Lower leg skin (tissue), 4 donors: ENCODE results near the gene CEACAM18. TPM values are rescaled to one million over a fixed set of nuclear protein-coding genes. Genes with fewer than 3 reads are reported as not detected.

ENCODE experiments used
- DNase-seq, 2 donors: peaks; one replicate each; pipeline ENCODE4 v3.0.0-alpha.2; 2019; ENCODE audit warnings: low spot score in 2 of 2
- H3K4me3 ChIP-seq: fragments of 200-600 bp; sonication (generic); 2 replicates; pipeline ENCODE4 v1.5.1; 2017; ENCODE audit warnings: mild to moderate bottlenecking, low read depth; ENCODE audit not compliant: poor library complexity, severe bottlenecking
- CTCF ChIP-seq, 3 donors: fragments of 450-650 bp; IDR thresholded peaks; one replicate each; pipeline ENCODE4 v1.5.1; 2016; ENCODE audit warnings: antibody characterized with exemption in 3 of 3, mild to moderate bottlenecking in 3 of 3, moderate library complexity in 2 of 3
- POLR2A ChIP-seq, 2 donors: fragments of 450-650 bp; IDR thresholded peaks; one replicate each; pipeline ENCODE4 v1.6.1; 2016 to 2017; ENCODE audit warnings: antibody characterized with exemption in 2 of 2, mild to moderate bottlenecking in 1 of 2, moderate library complexity in 1 of 2
- WGBS, 2 donors: methylation state at CpG; one replicate each; pipeline ENCODE4 v1.1.5; 2018; 5-methylcytosine and 5-hydroxymethylcytosine counted together
- intact Hi-C: fragments of 100-400 bp; cut with DNase I; formaldehyde crosslinking; loops from one replicate; pipeline ENCODE4 v1.15.0; 2023; ENCODE audit warnings: low total_unique reads
- total RNA-seq, 4 donors: library from RNA; depleted of rRNA; stranded (reverse); fragments of >200 nt; gene quantifications; one replicate each; pipeline ENCODE4 v1.1.0, GENCODE V29; 2016

CEACAM18 gene
- total RNA-seq: not detected

GRCh38 chr19:51478381-51479234 lies at the start of gene CEACAM18:
Gene CEACAM18 (plus strand): TSS chr19:51478539.
- no peak within 1 kb of the TSS for H3K4me3 ChIP-seq
- intact Hi-C loops: no loop called here
- 57 to 69% methylated on average over 17 of the region's 17 CpGs for WGBS, 2 donors
- TF ChIP-seq CTCF (IDR thresholded peaks at IDR 0.05): no peak
- no peak for TF ChIP-seq POLR2A (IDR thresholded peaks at IDR 0.05)
- peak in 1 of 2 donors; percentile 62 for DNase-seq

- TF ChIP-seq POLR2A (IDR thresholded peaks at IDR 0.05): no peak
- 47 to 52% methylated on average over 3 of the region's 3 CpGs for WGBS, 2 donors
- intact Hi-C loops: no loop called here
- H3K4me3 ChIP-seq: no peak overlapping the region
- no peak for DNase-seq
Observed at GRCh38 chr19:51430221-51430620, 48.1 kb upstream of the CEACAM18 start.

GRCh38 chr19:51431124-51431523 lies 47.2 kb upstream of the CEACAM18 start:
- H3K4me3 ChIP-seq: no peak overlapping the region
- intact Hi-C loops: no loop called here
- 56 to 69% methylated on average over 3 of the region's 3 CpGs for WGBS, 2 donors
- no peak for TF ChIP-seq POLR2A (IDR thresholded peaks at IDR 0.05)
- TF ChIP-seq CTCF (IDR thresholded peaks at IDR 0.05): no peak
- DNase-seq: no peak

- TF ChIP-seq CTCF (IDR thresholded peaks at IDR 0.05) (no peak), POLR2A (IDR thresholded peaks at IDR 0.05) (no peak)
- WGBS, 2 donors: 34 to 65% methylated on average over 4 of the region's 4 CpGs
- no peak for DNase-seq
- no peak overlapping the region for H3K4me3 ChIP-seq
- intact Hi-C loops: no loop called here
Observed at GRCh38 chr19:51433043-51433442, 45.3 kb upstream of the CEACAM18 start.

GRCh38 chr19:51434456-51434855 lies 43.9 kb upstream of the CEACAM18 start:
- intact Hi-C loops: no loop called here
- TF ChIP-seq CTCF (IDR thresholded peaks at IDR 0.05): no peak
- TF ChIP-seq POLR2A (IDR thresholded peaks at IDR 0.05): no peak
- H3K4me3 ChIP-seq: no peak overlapping the region
- no peak for DNase-seq
- WGBS, 2 donors: 68% methylated on average over 1 of the region's 1 CpG

- DNase-seq: peak in 1 of 2 donors; percentile 58
- TF ChIP-seq CTCF (IDR thresholded peaks at IDR 0.05): no peak
- TF ChIP-seq POLR2A (IDR thresholded peaks at IDR 0.05): no peak
- intact Hi-C loops: no loop called here
- no peak overlapping the region for H3K4me3 ChIP-seq
- WGBS, 2 donors: 50 to 59% methylated on average over 5 of the region's 5 CpGs
Observed at GRCh38 chr19:51439021-51439465, 39.3 kb upstream of the CEACAM18 start.
